Body of pancreas (tissue), 4 donors: ENCODE results near the gene TMOD2. TPM values are rescaled to one million over a fixed set of nuclear protein-coding genes. Genes with fewer than 3 reads are reported as not detected.

Experiments used
- ATAC-seq: fragments of 150-250 bp; one replicate; pipeline ENCODE4 v1.9.1; 2016
- DNase-seq, 4 donors: peaks; one replicate each; pipeline ENCODE4 v3.0.0-alpha.2; 2019
- H3K27ac ChIP-seq, 4 donors: fragments of 200-600 bp; sonication (generic); 1 replicate in 3 of 4; 2 replicates in 1 of 4; pipeline versions ENCODE4 v1.5.1 to v1.6.1; 2016 to 2019; ENCODE audit warnings: mild to moderate bottlenecking in 1 of 4, mixed read lengths in 1 of 4, moderate library complexity in 1 of 4
- H3K27me3 ChIP-seq, 2 donors: fragments of 200-600 bp; sonication (generic); one replicate each; pipeline ENCODE4 v1.6.0; 2016; ENCODE audit warnings: mild to moderate bottlenecking in 1 of 2
- H3K36me3 ChIP-seq, 2 donors: fragments of 200-600 bp; sonication (generic); replicated peaks in 1 of 2; 2 replicates each; pipeline ENCODE4 v1.5.1; 2016; ENCODE audit warnings: low read depth in 2 of 2; ENCODE audit not compliant: insufficient read depth in 1 of 2
- H3K4me1 ChIP-seq: fragments of 200-600 bp; sonication (generic); one replicate; pipeline ENCODE4 v1.6.0; 2016
- H3K4me3 ChIP-seq, 2 donors: fragments of 200-600 bp; sonication (generic); 1 replicate in 1 of 2; 2 replicates in 1 of 2; pipeline ENCODE4 v1.5.1; 2016 to 2019
- H3K9me3 ChIP-seq, 3 donors: fragments of 200-600 bp; sonication (generic); 1 replicate in 2 of 3; 2 replicates in 1 of 3; pipeline ENCODE4 v1.5.1; 2016
- CTCF ChIP-seq, 7 experiments: fragments of 450-650 bp in 4 of 7; fragments of 200-600 bp in 3 of 7; sonication (generic) in 3 of 7; IDR thresholded peaks; one replicate each; pipeline ENCODE4 v1.5.1; 2016 to 2019; ENCODE audit warnings: antibody characterized with exemption in 7 of 7
- POLR2A ChIP-seq, 3 donors: fragments of 450-650 bp; IDR thresholded peaks; one replicate each; pipeline ENCODE4 v1.6.1; 2016; ENCODE audit warnings: antibody characterized with exemption in 3 of 3, mild to moderate bottlenecking in 2 of 3
- WGBS, 2 donors: methylation state at CpG; one replicate each; pipeline ENCODE4 v1.1.5; 2017; 5-methylcytosine and 5-hydroxymethylcytosine counted together
- intact Hi-C: fragments of 100-400 bp; cut with DNase I; formaldehyde crosslinking; loops from one replicate; pipeline ENCODE4 v1.15.1; 2023
- total RNA-seq, 2 donors: library from RNA; depleted of rRNA; stranded (reverse); fragments of >200 nt; gene quantifications; one replicate each; pipeline ENCODE4 v1.1.0, GENCODE V29; 2016

Gene TMOD2
- total RNA-seq, 2 donors from 2014 or later = 6.5 to 7.3 TPM

GRCh38 chr15:51848811-51849210 is 97.4 kb downstream of the TMOD2 start:
- WGBS, 2 donors = 42 to 46% methylated on average over 3 of the region's 3 CpGs
- ATAC-seq = no peak
- no peak overlapping the region for H3K4me3 ChIP-seq
- peaks cover 42% of the 10 kb centered on the region for H3K4me1 ChIP-seq
- H3K27ac ChIP-seq = no peak overlapping the region
- H3K36me3 ChIP-seq = no peaks in the 10 kb centered on the region
- DNase-seq = no peak
- no peaks in the 10 kb centered on the region for H3K9me3 ChIP-seq
- TF ChIP-seq CTCF (IDR thresholded peaks at IDR 0.05) (no peak), POLR2A (IDR thresholded peaks at IDR 0.05) (no peak)
- intact Hi-C loops = no loop called here
- no peaks in the 10 kb centered on the region for H3K27me3 ChIP-seq

GRCh38 chr15:51849860-51850259 is 98.5 kb downstream of the TMOD2 start:
- no peak overlapping the region for H3K4me3 ChIP-seq
- no peak for ATAC-seq
- H3K36me3 ChIP-seq = no peaks in the 10 kb centered on the region
- H3K9me3 ChIP-seq = no peaks in the 10 kb centered on the region
- no peak overlapping the region for H3K27ac ChIP-seq
- no peak for DNase-seq
- TF ChIP-seq CTCF (IDR thresholded peaks at IDR 0.05) (no peak), POLR2A (IDR thresholded peaks at IDR 0.05) (no peak)
- peaks cover 31% of the 10 kb centered on the region for H3K4me1 ChIP-seq
- no peaks in the 10 kb centered on the region for H3K27me3 ChIP-seq
- WGBS, 2 donors = 92 to 95% methylated on average over 3 of the region's 3 CpGs
- intact Hi-C loops = no loop called here

- Histone ChIP-seq H3K4me1 (peaks cover 15% of the 10 kb centered on the region), H3K27ac (no peak overlapping the region), H3K4me3 (no peak overlapping the region), H3K36me3 (no peaks in the 10 kb centered on the region), H3K9me3 (no peaks in the 10 kb centered on the region), H3K27me3 (no peaks in the 10 kb centered on the region)
- no peak for TF ChIP-seq POLR2A (IDR thresholded peaks at IDR 0.05)
- TF ChIP-seq CTCF (IDR thresholded peaks at IDR 0.05) = no peak
- WGBS, 2 donors = 78 to 86% methylated on average over 2 of the region's 2 CpGs
- ATAC-seq (no peak), DNase-seq (no peak)
- intact Hi-C loops = no loop called here
Observed at GRCh38 chr15:51853998-51854397, 102.6 kb downstream of the TMOD2 start.

GRCh38 chr15:51855612-51856011 is 104.2 kb downstream of the TMOD2 start:
- ATAC-seq (no peak), DNase-seq (no peak)
- 69 to 78% methylated on average over 1 of the region's 1 CpG for WGBS, 2 donors
- H3K27me3 ChIP-seq = no peaks in the 10 kb centered on the region
- TF ChIP-seq POLR2A (IDR thresholded peaks at IDR 0.05) (no peak), CTCF (IDR thresholded peaks at IDR 0.05) (no peak)
- H3K36me3 ChIP-seq = no peaks in the 10 kb centered on the region
- peaks cover 13% of the 10 kb centered on the region for H3K4me1 ChIP-seq
- H3K4me3 ChIP-seq = no peak overlapping the region
- no peak overlapping the region for H3K27ac ChIP-seq
- intact Hi-C loops = no loop called here
- no peaks in the 10 kb centered on the region for H3K9me3 ChIP-seq

DNA sequence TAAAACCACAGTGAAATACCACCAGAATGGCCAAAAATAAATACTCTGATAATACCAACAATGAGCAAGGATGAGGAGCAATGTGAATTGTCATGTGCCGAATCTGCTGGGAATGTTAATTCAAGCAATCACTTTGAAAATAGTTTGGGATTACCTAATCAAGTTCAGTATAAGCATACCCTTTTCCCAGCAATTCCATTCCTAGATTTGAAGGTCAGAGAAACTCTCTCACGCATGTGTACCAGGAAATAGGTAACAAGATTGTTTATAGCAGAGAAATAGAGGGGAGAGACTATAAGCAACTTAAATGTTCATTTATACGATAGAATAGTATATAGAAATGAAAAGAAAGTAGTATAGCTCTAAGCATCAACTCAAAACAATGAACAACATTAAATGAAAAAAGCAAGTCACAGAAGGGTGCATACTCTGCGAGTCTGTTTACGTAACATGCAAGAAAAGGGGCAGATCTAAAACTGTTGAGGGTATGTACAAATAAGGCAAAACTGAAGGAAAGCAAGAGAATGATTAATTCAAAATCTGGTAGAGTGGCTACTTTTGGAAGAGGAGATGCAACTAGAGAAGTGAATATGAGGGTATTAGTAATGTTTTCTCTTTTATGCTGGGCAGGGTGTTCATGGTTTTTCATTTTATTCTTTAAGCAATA is 105.5 kb downstream of the TMOD2 start:
- 66 to 67% methylated on average over 5 of the region's 5 CpGs for WGBS, 2 donors
- no peaks in the 10 kb centered on the region for H3K27me3 ChIP-seq
- H3K4me1 ChIP-seq = peaks cover 13% of the 10 kb centered on the region
- H3K9me3 ChIP-seq = no peaks in the 10 kb centered on the region
- H3K27ac ChIP-seq = peak overlapping the region in 1 of 4 donors; percentile 27
- ATAC-seq (peak; percentile 47), DNase-seq (no peak)
- no peak overlapping the region for H3K4me3 ChIP-seq
- intact Hi-C loops = no loop called here
- no peaks in the 10 kb centered on the region for H3K36me3 ChIP-seq
- TF ChIP-seq CTCF (IDR thresholded peaks at IDR 0.05) (no peak), POLR2A (IDR thresholded peaks at IDR 0.05) (no peak)
